Measurements from ENCODE around the gene TNFSF18.

Gene TNFSF18

DNA sequence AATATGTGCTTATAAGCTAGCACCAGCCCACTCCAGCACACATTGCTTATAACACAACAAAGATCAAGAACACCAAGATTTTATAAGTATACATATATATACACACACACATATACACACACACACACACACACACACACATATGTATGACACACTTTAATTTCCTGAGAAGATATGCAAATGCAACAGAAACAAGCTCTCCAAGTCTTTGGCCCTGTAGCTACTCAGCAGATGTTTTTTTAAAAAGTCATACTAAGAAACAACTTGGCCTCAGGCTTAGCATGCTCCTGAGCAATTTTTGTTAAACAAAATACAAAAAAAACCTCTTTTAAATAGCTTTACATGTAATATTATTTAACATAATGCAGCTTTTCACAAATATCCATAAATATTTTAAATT is 11.1 kb downstream of the TNFSF18 start:
- DNase-seq (ENCODE audit: low read depth, low spot score) = no peak

DNA sequence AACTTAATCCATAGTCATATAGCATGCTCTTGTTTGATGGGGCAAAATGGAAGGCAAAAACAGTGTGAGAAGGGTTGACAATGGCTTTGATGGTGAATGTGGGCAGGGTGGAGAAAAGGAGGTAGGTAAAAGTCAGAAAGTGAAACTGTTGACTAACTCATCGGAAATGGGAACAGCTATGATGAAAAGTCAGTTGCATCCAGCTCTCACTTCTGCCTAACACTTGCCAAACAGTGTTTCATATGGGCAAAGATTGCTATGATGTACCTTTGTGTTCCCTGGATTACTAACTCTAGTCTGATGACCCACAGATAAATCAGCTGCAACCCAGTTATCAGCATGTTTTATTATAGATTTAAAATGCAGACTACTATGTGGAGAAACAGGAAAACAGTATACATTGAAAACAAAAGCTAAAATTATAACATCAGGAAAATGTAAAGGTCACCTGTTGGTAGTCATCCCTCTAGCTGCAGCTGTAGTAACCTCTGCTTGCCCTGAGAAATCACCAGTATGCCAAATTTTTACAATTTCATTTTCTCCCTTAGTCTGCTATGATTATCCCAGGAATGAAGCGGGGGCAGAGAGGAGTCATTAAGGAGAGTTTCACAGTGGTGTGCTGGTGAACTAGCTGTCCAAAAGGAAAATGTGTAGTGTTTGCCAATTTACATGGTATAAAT is 11.7 kb downstream of the TNFSF18 start:
- no peak for DNase-seq (ENCODE audit: low read depth, low spot score)

DNA sequence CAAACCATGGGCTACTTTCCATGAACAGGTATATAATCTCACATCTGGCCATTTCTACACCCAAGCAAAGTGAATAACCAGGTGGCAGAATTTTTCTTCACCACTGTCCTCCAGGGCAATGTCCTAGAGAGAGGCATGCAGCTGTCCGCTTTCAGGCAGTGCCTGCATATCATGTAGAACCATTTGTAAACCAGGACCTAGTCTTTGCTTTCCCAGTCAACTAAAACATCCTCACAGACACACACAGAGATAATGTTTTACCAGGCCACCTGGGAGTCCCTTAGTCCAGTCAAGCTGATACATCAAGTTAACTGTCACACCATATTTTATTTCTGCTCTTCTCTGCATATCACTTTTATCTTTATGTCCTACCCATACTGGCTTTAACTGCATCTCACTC is 26.2 kb downstream of the TNFSF18 start:
- no peak for DNase-seq (ENCODE audit: low read depth, low spot score)

DNA sequence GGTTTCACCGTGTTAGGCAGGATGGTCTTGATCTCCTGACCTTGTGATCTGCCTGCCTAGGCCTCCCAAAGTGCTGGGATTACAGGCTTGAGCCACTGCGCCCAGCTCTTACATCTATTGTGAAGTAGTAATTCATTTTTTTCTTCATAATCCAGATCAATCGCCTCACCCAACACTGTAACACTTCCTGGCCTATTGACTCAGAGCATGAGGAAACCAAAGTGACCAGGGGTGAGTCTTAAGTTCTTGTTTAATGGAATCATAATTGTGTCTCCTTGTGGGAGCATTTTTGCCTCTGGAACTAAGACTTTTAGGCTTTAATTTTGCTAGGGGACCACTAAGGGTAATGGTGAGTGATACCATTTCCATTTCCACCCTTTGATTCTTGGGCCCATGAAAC is 27.4 kb downstream of the TNFSF18 start:
- no peak for DNase-seq (ENCODE audit: low read depth, low spot score)

DNA sequence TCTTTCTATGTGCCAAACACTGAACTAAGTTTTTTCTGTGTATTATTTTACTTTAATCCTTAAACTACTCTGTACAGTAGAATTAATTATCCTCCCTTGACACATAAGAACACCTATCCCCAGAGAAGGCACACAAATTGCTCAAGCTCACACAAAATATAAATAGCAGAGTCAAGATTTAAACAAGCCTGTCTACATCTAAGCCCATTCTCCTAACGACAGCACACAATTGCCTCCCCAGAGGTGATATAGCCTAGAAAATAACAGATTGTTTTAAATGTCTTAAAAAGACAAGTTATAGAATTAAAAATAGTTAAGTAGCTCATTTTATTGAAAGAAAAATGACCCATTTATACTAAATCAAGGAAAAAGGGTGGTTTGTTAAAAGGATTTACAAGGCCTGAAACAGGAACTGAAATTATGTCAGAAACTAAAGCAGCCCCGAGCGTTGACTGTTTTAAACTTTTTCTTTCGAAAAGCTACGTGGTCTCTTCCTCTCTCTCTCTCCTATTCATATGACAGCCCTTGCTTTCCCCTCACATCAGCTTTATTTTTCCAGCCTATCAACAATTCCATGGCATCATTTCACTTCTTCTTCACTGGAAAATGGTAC is 30.5 kb downstream of the TNFSF18 start:
- DNase-seq (ENCODE audit: low read depth, low spot score) = no peak

DNA sequence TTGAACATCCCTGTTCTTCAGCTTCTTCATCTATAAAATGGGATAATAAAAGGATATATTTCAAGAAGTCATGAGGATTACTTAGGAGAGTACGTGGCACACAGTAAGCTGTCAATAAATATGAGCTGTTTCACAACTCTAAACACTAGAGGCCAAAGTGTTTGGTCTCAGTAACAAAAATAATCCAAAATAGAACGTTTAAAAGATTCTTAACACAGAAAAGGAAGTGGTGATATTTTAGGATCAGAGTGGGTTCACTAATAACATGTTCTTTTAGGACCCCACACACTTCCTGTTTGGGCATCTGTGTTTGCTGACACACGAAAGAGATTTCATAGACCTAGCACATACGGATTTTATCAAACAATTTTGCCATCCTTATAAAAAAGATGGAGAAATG is 32.9 kb downstream of the TNFSF18 start:
- no peak for DNase-seq (ENCODE audit: low read depth, low spot score)

DNA sequence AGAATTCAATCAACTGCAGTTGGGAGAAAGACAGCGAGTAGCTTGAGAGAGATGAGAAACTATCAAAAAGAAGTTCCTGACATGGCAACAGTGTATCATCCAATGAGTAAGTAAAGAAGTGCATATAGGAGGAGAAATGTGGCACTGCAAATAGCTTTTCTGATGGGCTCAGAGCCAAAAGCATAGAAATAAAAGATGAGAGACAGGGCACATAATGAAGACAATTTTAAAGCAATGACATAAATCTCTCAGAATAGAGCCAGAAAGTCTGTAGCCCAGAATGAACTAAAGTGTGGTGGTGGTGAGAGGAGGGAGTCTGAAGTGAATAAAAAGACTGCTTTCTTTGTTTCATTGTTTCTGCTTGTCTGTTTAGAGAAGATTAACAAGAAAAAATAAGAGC is 34.3 kb downstream of the TNFSF18 start:
- DNase-seq (ENCODE audit: low read depth, low spot score) = no peak

DNA sequence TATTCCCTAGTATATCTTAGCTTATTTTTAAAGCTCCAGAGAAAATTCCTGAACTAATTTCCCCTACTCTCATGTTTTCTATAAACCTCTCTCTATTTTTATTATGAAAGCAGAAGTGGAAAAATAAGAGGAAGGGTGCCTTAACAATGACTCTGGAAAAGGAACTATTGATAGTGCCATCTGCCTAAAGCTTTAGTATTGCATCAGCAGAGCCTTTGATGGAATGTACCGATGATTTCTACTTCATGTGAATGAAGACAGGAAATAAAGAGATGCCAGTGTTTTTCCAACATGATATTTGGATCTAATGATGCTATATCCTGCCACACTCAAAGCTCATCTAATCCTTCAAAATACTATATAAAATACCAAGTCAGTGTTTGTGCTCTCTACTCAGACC is 35.1 kb downstream of the TNFSF18 start:
- no peak for DNase-seq (ENCODE audit: low read depth, low spot score)

DNA sequence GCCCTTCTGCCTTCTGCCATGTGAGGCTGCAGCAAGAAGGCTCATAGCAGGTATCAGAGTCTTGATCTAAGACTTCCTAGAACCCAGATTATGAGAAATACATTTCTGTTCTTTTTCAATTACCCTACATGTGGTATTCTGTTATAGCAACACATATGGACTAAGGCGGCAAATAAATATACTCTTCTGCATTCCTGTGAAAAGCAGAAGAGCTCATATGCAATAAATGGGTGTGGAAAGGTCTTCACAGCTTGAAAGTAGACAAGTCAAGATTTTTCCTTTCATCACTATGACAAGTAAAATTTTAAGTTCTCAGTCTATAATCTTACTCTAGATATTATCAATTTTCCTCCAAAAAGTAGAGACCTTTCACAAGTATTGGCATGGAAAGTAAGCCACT is 36.6 kb downstream of the TNFSF18 start:
- DNase-seq (ENCODE audit: low read depth, low spot score) = no peak

DNA sequence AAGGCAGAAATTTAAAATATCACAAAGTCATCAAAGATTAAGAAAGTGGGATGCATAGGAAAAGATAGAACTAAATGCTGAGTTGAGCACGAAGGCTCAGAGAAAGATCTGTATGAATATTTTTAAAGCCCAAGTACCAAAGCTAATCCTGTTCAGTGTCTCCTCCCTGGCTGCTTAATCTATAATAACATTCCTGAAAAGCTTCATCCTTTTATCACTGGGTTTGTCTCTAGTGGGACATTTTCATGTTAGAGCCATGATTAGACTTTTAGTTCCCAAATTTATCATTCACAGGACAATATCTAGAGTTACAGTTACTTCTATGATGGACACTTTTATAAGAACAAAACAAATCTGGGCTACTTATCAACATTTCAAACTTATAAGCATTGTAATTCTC is 38.6 kb downstream of the TNFSF18 start:
- no peak for DNase-seq (ENCODE audit: low read depth, low spot score)

DNA sequence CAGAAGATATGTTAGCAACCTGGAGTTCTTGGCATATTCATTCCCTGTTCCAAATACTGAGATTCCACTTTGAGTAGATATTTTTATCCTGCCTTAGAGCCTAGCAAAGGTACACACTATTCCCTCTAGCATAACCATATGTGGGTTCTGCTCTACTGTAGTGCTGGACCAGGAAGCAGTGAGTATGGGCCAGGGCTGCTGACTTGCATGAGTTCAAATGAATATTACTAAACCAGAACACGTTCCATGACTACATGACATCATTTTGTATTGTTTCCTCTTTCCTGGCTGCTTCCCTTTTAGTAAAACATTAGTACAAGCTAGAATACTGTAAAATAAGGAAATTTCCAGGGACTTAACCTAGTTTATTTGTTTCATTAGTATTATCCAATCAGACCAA is 41.1 kb downstream of the TNFSF18 start:
- no peak for DNase-seq (ENCODE audit: low read depth, low spot score)

DNA sequence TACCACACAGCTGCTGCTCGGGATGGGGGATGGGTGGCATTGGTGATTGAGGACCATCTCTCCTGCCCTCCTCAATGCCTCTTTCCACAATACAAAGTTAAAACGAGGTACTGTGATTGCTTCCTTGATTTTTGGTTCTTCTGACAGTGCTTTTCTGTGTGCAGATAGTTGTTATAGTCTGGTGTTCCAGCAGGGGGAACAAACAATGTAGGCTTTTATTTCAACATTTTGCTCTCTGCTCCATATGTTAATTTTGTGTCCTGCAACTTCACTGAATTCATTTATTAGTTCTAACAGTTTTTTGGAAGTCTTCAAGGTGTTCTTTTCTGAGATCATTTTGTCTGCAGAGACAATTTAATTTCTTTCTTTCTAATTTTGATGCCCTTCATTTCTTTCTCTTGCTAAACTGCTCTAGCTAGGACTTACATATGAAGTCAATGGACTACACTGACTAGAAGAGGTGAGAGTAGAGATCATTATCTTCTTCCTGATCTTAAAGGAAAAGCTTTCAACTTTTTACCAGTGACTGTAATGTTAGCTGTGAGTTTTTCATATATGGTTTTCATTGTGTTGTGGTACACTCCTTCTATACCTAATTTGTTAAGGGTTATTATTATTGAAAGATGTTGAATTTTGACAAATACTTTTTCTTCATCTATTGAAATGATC is 45.4 kb downstream of the TNFSF18 start:
- no peak for DNase-seq (ENCODE audit: low read depth, low spot score)

DNA sequence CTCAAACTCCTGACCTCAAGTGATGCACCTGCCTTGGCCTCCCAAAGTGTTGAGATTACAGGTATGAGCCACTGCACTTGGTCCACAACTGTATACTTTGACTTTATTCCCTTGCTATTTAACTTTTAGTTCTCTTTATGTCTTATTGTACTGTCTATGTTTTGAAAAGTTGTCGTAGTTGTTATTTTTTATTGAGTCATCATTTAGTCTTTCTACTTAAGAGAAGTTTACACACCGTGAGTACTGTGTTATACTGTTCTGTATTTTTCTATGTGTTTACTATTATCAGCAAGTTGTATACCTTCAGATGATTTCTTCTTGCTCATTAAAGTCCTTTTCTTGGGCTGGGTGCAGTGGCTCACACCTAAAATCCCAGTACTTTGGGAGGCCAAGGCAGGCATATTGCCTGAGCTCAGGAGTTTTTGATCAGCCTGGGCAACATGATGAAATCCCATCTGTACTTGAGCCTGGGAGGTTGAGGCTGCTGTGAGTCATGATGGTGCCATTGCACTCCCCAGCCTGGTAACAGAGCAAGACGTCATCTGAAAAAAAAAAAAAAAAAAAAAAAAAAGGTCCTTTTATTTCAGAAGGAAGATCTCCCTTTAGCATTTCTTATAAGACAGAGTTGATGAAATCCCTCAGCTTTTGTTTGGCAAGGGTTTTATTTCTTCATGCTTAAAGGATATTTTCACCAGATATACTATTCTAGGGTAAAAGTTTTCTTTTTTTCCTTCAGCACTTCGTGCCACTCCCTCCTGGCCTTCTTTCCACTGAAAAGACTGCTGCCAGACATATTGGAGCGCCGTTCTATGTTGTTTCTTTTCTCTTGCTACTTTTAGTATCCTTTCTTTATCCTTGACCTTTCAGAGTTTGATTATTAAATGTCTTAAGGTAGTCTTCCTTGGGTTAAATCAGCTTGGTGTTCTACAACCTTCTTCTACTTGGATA is 47.6 kb downstream of the TNFSF18 start:
- DNase-seq (ENCODE audit: low read depth, low spot score) = no peak

DNA sequence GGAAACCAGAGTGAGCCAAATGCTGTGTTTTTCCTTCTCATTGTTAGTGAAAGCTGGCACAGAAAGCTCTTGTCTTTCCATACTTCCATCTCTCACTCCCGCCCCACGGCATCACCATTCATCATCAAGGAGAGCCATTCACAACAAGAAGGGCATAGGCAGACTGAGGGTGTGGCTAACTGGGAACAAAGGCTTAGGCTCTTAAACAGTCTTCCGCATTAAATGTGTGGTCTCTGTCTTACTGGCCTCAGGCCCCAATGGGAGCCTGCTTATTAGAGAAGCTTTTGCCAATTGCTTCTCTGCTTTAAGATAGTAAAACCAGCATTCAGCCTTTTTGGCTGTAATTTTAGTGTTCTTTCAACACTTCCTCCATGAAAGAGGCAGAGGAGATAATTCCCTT is 51.4 kb downstream of the TNFSF18 start:
- DNase-seq (ENCODE audit: low read depth, low spot score) = peak; percentile 4

DNA sequence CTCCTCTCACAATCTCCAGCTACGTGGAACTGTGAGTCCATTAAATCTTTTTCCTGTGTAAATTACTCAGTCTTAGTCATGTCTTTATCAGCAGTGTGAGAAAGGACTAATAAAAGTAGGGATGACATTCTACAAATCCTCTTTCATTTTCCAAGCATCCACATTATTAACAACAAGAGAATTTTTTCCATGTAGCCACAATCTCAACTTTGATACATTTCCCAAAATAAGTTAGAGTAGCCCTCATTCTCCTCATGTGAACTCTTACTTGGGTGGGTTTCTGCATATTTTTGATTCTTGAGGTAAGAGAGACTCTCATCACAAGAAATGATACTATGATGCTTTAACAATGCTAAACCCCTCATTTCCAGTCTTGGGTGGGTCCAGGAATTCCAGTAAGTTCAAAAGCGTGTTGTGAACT is 52.8 kb downstream of the TNFSF18 start:
- no peak for DNase-seq (ENCODE audit: low read depth, low spot score)

DNA sequence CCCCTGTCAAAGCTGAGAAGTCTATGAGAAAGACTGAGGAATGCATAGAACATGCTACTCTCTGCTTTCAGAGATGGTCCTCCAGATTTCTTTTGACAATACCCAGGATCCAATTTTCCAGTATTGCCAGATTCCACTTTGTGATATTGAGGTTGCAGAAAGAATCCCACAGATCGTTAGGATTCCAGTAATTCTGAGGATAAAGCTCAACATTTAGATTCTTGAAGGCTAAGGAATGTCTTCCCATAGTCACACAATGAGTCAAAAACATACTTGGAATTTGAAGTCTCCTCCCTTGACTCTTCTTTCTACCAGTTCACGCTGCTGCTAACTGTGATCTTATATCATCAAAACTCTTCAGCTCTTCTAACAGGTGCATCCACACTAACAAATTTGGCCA is 57.1 kb downstream of the TNFSF18 start:
- no peak for DNase-seq (ENCODE audit: low read depth, low spot score)

DNA sequence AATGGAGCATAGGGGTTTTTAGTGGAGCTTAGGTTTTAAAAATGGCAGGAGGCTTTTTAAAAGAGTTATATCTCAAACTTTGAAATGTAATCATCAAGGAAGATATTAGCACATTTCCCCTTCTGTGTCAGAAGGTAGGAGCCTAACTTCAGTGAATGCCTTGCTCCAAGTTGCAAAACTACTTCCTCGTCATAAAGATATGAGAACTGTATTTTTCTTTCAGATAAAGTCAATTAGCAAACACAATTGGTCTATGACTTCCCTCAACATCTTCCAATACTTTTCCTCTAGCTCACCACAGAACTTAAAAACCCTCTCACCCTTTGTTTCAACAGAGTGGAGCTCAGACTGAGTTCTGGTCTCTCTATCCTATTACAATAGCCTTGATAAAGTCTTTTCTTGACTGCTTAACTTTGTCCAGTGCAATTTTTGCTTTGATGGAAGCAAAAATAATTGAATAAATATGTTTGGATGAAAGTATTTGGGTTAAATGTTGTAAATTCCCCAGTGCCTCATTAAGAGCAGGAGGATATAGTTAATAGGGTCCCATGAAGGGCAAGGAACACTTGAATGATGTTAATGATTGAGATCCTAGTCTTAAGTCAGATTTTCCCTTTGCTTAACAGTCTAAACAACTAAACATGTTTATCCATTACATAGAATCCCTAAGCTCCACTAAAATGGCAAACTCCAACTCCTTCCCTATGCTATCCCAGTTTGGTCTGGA is 58.9 kb downstream of the TNFSF18 start:
- no peak for DNase-seq (ENCODE audit: low read depth, low spot score)

DNA sequence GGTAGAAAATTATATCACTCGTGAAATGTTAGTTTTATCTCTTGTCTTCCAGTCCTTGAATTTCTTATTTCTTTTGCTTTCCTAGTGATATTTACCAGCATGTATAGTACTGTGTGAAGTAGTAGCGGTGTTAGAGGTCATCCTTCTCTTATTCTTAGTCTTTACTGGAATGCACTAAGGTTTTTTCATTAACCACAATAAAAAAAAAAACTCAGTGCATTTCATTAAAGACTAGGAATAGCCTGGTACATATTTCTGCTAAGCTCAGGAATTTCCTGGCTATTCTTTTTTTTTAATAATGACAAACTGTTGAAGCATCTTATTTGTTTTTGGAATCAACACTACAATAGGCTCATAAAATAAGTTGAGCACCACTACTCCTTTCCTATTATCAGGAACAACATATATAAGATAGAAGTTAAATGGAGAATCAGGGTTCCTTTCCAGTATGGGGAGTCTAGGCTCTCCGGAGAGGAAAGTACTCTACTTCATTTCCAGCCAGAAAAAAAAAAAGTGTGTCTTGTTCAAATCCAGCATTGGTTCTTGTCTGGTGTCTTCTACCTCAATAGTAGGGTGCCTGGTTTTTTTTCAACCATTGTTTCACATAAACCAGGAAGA is 60.0 kb downstream of the TNFSF18 start:
- DNase-seq (ENCODE audit: low read depth, low spot score) = no peak

All from ELF-1 (cell line).